Measurements from ENCODE around the gene ZBTB17. TPM values are rescaled to one million over a fixed set of nuclear protein-coding genes. Genes with fewer than 3 reads are reported as not detected.

The ZBTB17 gene
- polyA plus RNA-seq, 1 experiment: 21.4 TPM

GRCh38 chr1:15947382-15948090 is 28.4 kb downstream of the ZBTB17 start:
- no peak overlapping the region for H3K4me3 ChIP-seq (ENCODE audit: low read depth, low read length)
- no peak for TF ChIP-seq CTCF (IDR thresholded peaks at IDR 0.05; ENCODE audit: low read depth, low read length)
- CTCF ChIA-PET: no interaction called here
- no peak overlapping the region for H3K27ac ChIP-seq (ENCODE audit: low read depth, low read length)
- H3K27me3 ChIP-seq (ENCODE audit: control insufficient read depth, insufficient read depth, low read length): no peaks in the 10 kb centered on the region
- POLR2A ChIA-PET: interaction anchor here (2.2 kb wide), 1 partner anchor 99 kb away, joined by 5 read pairs; no protein-coding TSS in a partner anchor
- no peak for DNase-seq (ENCODE audit: low read depth, low spot score)
- no peaks in the 10 kb centered on the region; the same call in 1 of the 2 replicates for H3K9me3 ChIP-seq (ENCODE audit: control insufficient read depth, insufficient read depth, low read length)

GRCh38 chr1:15946571-15947381 is 29.1 kb downstream of the ZBTB17 start:
- Histone ChIP-seq H3K4me3 (ENCODE audit: low read depth, low read length) (no peak overlapping the region), H3K27ac (ENCODE audit: low read depth, low read length) (no peak overlapping the region), H3K27me3 (ENCODE audit: control insufficient read depth, insufficient read depth, low read length) (no peaks in the 10 kb centered on the region), H3K9me3 (ENCODE audit: control insufficient read depth, insufficient read depth, low read length) (no peaks in the 10 kb centered on the region; the same call in 1 of the 2 replicates)
- DNase-seq (ENCODE audit: low read depth, low spot score): no peak
- ChIA-PET POLR2A (no interaction called here), CTCF (no interaction called here)
- no peak for TF ChIP-seq CTCF (IDR thresholded peaks at IDR 0.05; ENCODE audit: low read depth, low read length)

GRCh38 chr1:15945832-15946448 is 30.0 kb downstream of the ZBTB17 start:
- Histone ChIP-seq H3K27me3 (ENCODE audit: control insufficient read depth, insufficient read depth, low read length) (no peaks in the 10 kb centered on the region), H3K9me3 (ENCODE audit: control insufficient read depth, insufficient read depth, low read length) (no peaks in the 10 kb centered on the region; the same call in 1 of the 2 replicates), H3K27ac (ENCODE audit: low read depth, low read length) (no peak overlapping the region), H3K4me3 (ENCODE audit: low read depth, low read length) (no peak overlapping the region)
- DNase-seq (ENCODE audit: low read depth, low spot score): no peak
- ChIA-PET CTCF (no interaction called here), POLR2A (no interaction called here)
- no peak for TF ChIP-seq CTCF (IDR thresholded peaks at IDR 0.05; ENCODE audit: low read depth, low read length)

- POLR2A ChIA-PET: no interaction called here
- no peak for DNase-seq (ENCODE audit: low read depth, low spot score)
- TF ChIP-seq CTCF (IDR thresholded peaks at IDR 0.05; ENCODE audit: low read depth, low read length): no peak
- no peaks in the 10 kb centered on the region for H3K27me3 ChIP-seq (ENCODE audit: control insufficient read depth, insufficient read depth, low read length)
- H3K9me3 ChIP-seq (ENCODE audit: control insufficient read depth, insufficient read depth, low read length): no peaks in the 10 kb centered on the region; the same call in 1 of the 2 replicates
- no peak overlapping the region for H3K4me3 ChIP-seq (ENCODE audit: low read depth, low read length)
- H3K27ac ChIP-seq (ENCODE audit: low read depth, low read length): no peak overlapping the region
- CTCF ChIA-PET: no interaction called here
Measured at GRCh38 chr1:15945011-15945831, 30.7 kb downstream of the ZBTB17 start.
